NCI-H128 (cell line): Measurements from ENCODE around the gene AARS2.

Experiments
- DNase-seq: peaks from one replicate; lab custom pipeline; 2025; ENCODE audit not compliant: unreplicated experiment; lab: John Stamatoyannopoulos, UW

Gene AARS2

DNA sequence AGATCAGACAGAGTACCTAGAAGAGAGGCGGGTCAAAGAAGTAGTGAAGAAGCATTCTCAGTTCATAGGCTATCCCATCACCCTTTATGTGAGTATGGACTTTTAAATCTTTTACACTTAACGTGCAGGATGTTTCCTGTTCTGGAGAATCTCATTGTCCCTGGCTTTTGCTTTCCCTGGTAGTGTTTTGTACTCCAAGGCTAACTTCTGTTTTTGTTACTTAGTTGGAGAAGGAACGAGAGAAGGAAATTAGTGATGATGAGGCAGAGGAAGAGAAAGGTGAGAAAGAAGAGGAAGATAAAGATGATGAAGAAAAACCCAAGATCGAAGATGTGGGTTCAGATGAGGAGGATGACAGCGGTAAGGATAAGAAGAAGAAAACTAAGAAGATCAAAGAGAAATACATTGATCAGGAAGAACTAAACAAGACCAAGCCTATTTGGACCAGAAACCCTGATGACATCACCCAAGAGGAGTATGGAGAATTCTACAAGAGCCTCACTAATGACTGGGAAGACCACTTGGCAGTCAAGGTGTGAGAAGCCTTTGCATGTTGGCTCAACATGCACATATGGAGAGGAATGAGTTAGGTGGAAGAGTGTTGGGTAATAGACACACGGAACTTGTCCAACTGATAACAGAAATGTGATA is 63.0 kb downstream of the AARS2 start:
- DNase-seq, result no peak
